ENCODE data around the gene MAN2C1. TPM values are rescaled to one million over a fixed set of nuclear protein-coding genes. Genes with fewer than 3 reads are reported as not detected.
"Not testable (repeated sequence)": the region's sequence is repeated elsewhere in the genome, so short reads cannot be mapped to it uniquely, and the experiment has no call there.

MAN2C1 gene
- total and polyA plus RNA-seq, 11 donors, result 61.3 to 150 (median 111) TPM

DNA sequence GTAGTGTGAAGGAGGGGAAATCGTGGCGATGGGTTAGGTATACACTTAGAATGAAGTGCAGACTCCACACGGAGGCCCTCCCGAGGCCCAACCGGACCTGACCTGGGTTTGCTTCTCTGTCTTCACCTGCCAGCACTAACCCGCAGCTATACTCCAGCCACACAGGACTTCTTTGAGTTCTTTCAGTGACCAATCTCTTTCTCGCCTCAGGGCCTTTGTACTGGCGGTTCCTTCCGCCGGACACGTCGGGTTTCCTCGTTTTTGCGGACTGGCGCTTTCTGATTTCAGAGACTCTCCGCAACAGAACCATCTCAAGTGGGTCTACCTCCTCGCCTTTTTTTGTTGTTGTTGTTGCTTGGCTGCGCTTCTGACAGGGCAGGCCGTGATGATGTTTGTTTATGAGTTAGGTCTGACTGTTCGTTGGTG lies 21.6 kb downstream of the MAN2C1 start, which contains the start of gene NEIL1:
NEIL1 (plus strand) TSS at position 244 of the 426 bp plus-strand sequence. CDS start 1,867 bp downstream, outside the sequence.
- ATAC-seq, result peak in 1 of 4 donors; percentile 4
- peak within 1 kb of the TSS in 11 of 12 donors; percentile 12 to 85 (median 73) for H3K27ac ChIP-seq
- peak within 1 kb of the TSS; percentile 67 to 98 (median 92) for H3K4me3 ChIP-seq
- H3K27me3 ChIP-seq, result peaks cover 0 to 4% (median 0%) of the 10 kb centered on the region in 9 donors
- peaks cover 0 to 40% (median 13%) of the 10 kb centered on the region in 12 donors for H3K4me1 ChIP-seq
- DNase-seq, result no peak
- 22 to 31% (median 26%) methylated on average over 20 of the region's 20 CpGs for WGBS, 4 donors
- TF ChIP-seq, protein P1, sequence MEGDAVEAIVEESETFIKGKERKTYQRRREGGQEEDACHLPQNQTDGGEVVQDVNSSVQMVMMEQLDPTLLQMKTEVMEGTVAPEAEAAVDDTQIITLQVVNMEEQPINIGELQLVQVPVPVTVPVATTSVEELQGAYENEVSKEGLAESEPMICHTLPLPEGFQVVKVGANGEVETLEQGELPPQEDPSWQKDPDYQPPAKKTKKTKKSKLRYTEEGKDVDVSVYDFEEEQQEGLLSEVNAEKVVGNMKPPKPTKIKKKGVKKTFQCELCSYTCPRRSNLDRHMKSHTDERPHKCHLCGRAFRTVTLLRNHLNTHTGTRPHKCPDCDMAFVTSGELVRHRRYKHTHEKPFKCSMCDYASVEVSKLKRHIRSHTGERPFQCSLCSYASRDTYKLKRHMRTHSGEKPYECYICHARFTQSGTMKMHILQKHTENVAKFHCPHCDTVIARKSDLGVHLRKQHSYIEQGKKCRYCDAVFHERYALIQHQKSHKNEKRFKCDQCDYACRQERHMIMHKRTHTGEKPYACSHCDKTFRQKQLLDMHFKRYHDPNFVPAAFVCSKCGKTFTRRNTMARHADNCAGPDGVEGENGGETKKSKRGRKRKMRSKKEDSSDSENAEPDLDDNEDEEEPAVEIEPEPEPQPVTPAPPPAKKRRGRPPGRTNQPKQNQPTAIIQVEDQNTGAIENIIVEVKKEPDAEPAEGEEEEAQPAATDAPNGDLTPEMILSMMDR (IDR thresholded peaks at IDR 0.05), result no peak
- no peak for TF ChIP-seq POLR2A (IDR thresholded peaks at IDR 0.05)
- H3K36me3 ChIP-seq, result peaks cover 0 to under 1% (median 0%) of the 10 kb centered on the region in 9 donors
- no peaks in the 10 kb centered on the region for H3K9me3 ChIP-seq
- intact Hi-C loops (cut with DNase I), result no loop called here

DNA sequence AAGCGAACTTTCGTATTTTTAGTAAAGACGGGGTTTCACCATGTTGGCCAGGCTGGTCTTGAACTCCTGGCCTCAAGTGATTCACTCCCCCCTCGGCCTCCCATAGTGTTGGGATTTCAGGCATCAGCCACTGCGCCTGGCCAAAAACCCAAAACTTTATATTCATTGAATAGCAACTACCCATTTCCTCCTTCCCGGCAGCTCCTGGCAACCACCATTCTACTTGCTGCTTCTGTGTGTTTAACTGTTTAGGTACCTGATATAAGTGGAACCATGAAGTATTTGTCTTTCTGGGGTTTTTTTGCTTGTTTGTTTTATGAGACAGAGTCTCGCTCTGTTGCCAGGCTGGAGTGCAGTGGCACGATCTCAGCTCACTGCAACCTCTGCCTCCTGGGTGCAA lies 24.5 kb downstream of the MAN2C1 start:
- H3K36me3 ChIP-seq, result peaks cover 0 to 24% (median 12%) of the 10 kb centered on the region in 9 donors
- H3K9me3 ChIP-seq; H3K27ac ChIP-seq; H3K4me3 ChIP-seq; ATAC-seq; H3K27me3 ChIP-seq; intact Hi-C loops (cut with DNase I): not testable (repeated sequence)
- peak in 1 of 5 donors; percentile 13 for DNase-seq
- 54 to 60% (median 58%) methylated on average over 8 of the region's 8 CpGs for WGBS, 4 donors
- peaks cover 0 to 24% (median 11%) of the 10 kb centered on the region in 12 donors for H3K4me1 ChIP-seq

DNA sequence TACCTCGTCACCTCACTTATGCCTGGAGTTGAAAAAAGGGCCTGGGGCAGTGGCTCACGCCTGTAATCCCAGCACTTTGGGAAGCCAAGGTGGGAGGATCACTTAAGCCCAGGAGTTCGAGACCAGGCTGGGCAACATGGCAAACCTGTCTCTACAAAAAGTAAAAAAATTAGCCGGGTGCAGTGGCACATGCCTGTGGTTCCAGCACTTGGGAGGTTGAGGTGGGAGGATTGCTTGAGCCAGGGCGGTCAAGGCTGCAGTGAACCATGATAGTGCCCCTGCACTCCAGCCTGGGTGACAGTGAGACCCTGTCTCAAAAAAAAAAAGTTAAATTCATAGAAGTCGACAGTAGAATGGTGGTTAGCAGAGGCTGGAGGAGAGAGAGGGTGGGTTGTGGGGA lies 26.2 kb downstream of the MAN2C1 start:
- 89 to 94% (median 91%) methylated on average over 6 of the region's 6 CpGs for WGBS, 4 donors
- ATAC-seq (no peak), DNase-seq (peak in 1 of 5 donors; percentile 2)
- Histone ChIP-seq H3K36me3 (peaks cover 0 to 29% (median 12%) of the 10 kb centered on the region in 9 donors), H3K4me3 (no peak overlapping the region), H3K4me1 (peaks cover 0 to 15% (median 3%) of the 10 kb centered on the region in 12 donors), H3K27ac (no peak overlapping the region), H3K9me3 (no peaks in the 10 kb centered on the region), H3K27me3 (peaks cover 0 to 4% (median 0%) of the 10 kb centered on the region in 9 donors)
- intact Hi-C loops (cut with DNase I), result no loop called here
- no peak for TF ChIP-seq POLR2A (IDR thresholded peaks at IDR 0.05)
- TF ChIP-seq, protein P1 (IDR thresholded peaks at IDR 0.05), result no peak

DNA sequence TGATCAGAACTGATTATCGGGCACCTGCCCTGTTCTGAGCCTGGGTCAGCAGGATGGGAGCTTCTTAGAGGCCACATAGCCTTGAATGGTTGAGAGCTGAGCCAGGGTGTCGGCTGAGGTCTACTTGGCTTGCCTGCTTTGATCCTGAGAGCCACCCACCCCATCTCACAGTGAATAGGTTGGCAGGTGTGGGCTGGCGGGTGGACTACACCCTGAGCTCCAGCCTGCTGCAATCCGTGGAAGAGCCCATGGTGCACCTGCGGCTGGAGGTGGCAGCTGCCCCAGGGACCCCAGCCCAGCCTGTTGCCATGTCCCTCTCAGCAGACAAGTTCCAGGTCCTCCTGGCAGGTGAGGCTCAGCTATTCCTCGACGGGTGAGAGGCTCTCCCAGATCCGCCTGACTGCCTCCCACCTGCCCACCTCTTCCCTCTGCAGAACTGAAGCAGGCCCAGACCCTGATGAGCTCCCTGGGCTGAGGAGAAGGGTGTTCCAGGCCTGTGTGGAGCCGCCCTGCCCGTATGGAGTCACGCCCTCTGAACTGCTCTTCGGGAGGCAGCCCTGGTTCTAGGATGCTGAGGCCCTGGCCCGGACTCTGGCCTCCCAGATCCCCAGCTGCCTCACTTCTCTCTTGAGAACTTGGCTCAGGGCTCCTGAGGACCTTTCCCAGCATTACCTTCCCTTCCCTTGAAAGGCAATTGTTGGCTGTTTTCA lies 28.7 kb downstream of the MAN2C1 start:
- Histone ChIP-seq H3K27me3 (no peaks in the 10 kb centered on the region), H3K27ac (no peak overlapping the region), H3K36me3 (peaks cover 0 to 29% (median 12%) of the 10 kb centered on the region in 9 donors), H3K4me1 (peaks cover 0 to 24% (median 13%) of the 10 kb centered on the region in 12 donors), H3K9me3 (no peaks in the 10 kb centered on the region), H3K4me3 (no peak overlapping the region)
- WGBS, 4 donors, result 91 to 100% (median 95%) methylated on average over 5 to 13 of the region's 13 CpGs
- ATAC-seq (no peak), DNase-seq (no peak)
- intact Hi-C loops (cut with DNase I), result loop anchor here in 1 of 10 donors (10.0 kb wide), 1 partner anchor 135 kb away; the partner anchor contains the start of gene C15orf39
- TF ChIP-seq POLR2A (IDR thresholded peaks at IDR 0.05), result no peak
- TF ChIP-seq, protein P1 (IDR thresholded peaks at IDR 0.05), result no peak

Data from heart left ventricle (tissue), 16 donors.